Measurements from ENCODE around the gene DLGAP1. TPM values are rescaled to one million over a fixed set of nuclear protein-coding genes. Genes with fewer than 3 reads are reported as not detected.

The DLGAP1 gene
- polyA plus RNA-seq, 1 of the 3 experiments (the other 2 are of a cell fraction): not detected

Small RNAs within 50 kb of the gene (small RNA-seq; reads per million reads assigned to genes)
- gene AP005208.1 (0 reads per million in 7 experiments), gene AP005403.1 (0 to 0.26 (median 0) reads per million in 7 experiments), gene MIR6718 (0 reads per million in 7 experiments), gene RN7SL39P (0 reads per million in 7 experiments), gene RNU6-831P (0 reads per million in 7 experiments)
